ENCODE results near the gene TSHZ2. TPM values are rescaled to one million over a fixed set of nuclear protein-coding genes. Genes with fewer than 3 reads are reported as not detected.

Gene TSHZ2
- total and polyA plus RNA-seq, 2 of the 4 experiments (the other 2 are of a cell fraction) = under 0.01 to 0.02 TPM

GRCh38 chr20:53292347-53292746 lies 320.2 kb downstream of the TSHZ2 start:
- H2BK15ac ChIP-seq (ENCODE audit: low read depth, low read length) = no peak overlapping the region
- no CpG with 5 or more reads among the region's 1 CpG for WGBS, 2 experiments (ENCODE audit: extremely low coverage in 2 of 2, insufficient read length in 1 of 2)

More at GRCh38 chr20:53292347-53292746, 320.2 kb downstream of the TSHZ2 start:
- Histone ChIP-seq H2AK5ac (ENCODE audit: low read depth, low read length) (no peak overlapping the region), H3K14ac (replicated peaks; ENCODE audit: low read depth, low read length) (no peak overlapping the region), H3K18ac (ENCODE audit: low read depth, low read length) (no peak overlapping the region), H2BK20ac (ENCODE audit: low read depth, low read length) (no peak overlapping the region), H3K9me3 (ENCODE audit: control insufficient read depth, insufficient read depth, low read length) (no peaks in the 10 kb centered on the region), H3K79me1 (ENCODE audit: low read depth in 1 of 2, low read length in 2 of 2) (no peaks in the 10 kb centered on the region), H4K5ac (ENCODE audit: low read depth, low read length) (no peak overlapping the region), H2AK9ac (replicated peaks; ENCODE audit: low read depth, low read length, poor library complexity) (no peak overlapping the region), H3K36me3 (ENCODE audit: control insufficient read depth, insufficient read depth, low read length) (no peaks in the 10 kb centered on the region), H4K8ac (ENCODE audit: low read depth in 2 of 2, low read length in 2 of 2) (no peak overlapping the region), H3K4ac (ENCODE audit: low read depth, low read length) (no peak overlapping the region), H2AFZ (replicated peaks; ENCODE audit: low read length, poor library complexity) (no peak overlapping the region), H3K4me1 (ENCODE audit: control insufficient read depth, insufficient read depth, low read length) (no peaks in the 10 kb centered on the region; the same call in 1 of the 2 replicates), H3K4me2 (ENCODE audit: low read depth, low read length) (no peak overlapping the region), H3K56ac (ENCODE audit: extremely low read depth, insufficient read depth, low read length) (no peak overlapping the region), H2BK120ac (ENCODE audit: low read depth, low read length) (no peak overlapping the region), H3K4me3 (ENCODE audit: insufficient read depth, low read depth, low read length) (no peak overlapping the region), H4K20me1 (ENCODE audit: insufficient read depth, low read length) (no peaks in the 10 kb centered on the region), H3K9me1 (ENCODE audit: insufficient read depth, low read length) (no peaks in the 10 kb centered on the region), H3K27ac (ENCODE audit: insufficient read depth, low read length) (no peak overlapping the region), H3K27me3 (ENCODE audit: control insufficient read depth, insufficient read depth, low read length) (no peaks in the 10 kb centered on the region), H3K23ac (ENCODE audit: low read depth, low read length) (no peak overlapping the region), H4K91ac (ENCODE audit: insufficient read depth, low read depth, low read length) (no peak overlapping the region), H2BK5ac (ENCODE audit: low read depth, low read length, poor library complexity, severe bottlenecking) (no peak overlapping the region), H3K9ac (ENCODE audit: low read depth, low read length) (no peak overlapping the region)
- in situ Hi-C loops (cut with MboI; ENCODE audit: low sequenced_read_pairs) (no loop called here), dilution Hi-C loops (cut with HindIII; ENCODE audit: low sequenced_read_pairs, unreplicated experiment) (no loop called here), intact Hi-C loops (cut with micrococcal nuclease) (no loop called here)
- ChIA-PET POLR2A (ENCODE audit: unreplicated experiment) (no interaction called here), CTCF (no interaction called here)
- TF ChIP-seq CEBPB (IDR thresholded peaks at IDR 0.05; ENCODE audit: low read depth, low read length) (no peak), FOS (IDR thresholded peaks at IDR 0.05; ENCODE audit: low read depth, low read length) (no peak), CHD1 (IDR thresholded peaks at IDR 0.05; ENCODE audit: low read depth, low read length) (no peak), USF2 (IDR thresholded peaks at IDR 0.05; ENCODE audit: low read depth, low read length) (no peak), CTCF (conservative IDR thresholded peaks at IDR 0.05; ENCODE audit: low read depth, low read length) (no peak), BHLHE40 (IDR thresholded peaks at IDR 0.05; ENCODE audit: low read depth, low read length) (no peak), MAZ (IDR thresholded peaks at IDR 0.05; ENCODE audit: borderline replicate concordance, low read depth, low read length) (no peak), RFX5 (IDR thresholded peaks at IDR 0.05; ENCODE audit: low read depth, low read length) (no peak)
- DNase-seq (no peak), ATAC-seq (ENCODE audit: low read depth) (no peak)
- BruUV-seq (replicated peaks) = no TSS peak

Data from IMR-90 (cell line).